ENCODE data around the gene KIF3C. TPM values are rescaled to one million over a fixed set of nuclear protein-coding genes. Genes with fewer than 3 reads are reported as not detected.

Gene KIF3C
- total and polyA plus RNA-seq, 9 of the 15 experiments (the other 6 are each of a cell fraction or from before 2014, with no cell fraction given) = 0.69 to 6.7 (median 3.3) TPM

DNA sequence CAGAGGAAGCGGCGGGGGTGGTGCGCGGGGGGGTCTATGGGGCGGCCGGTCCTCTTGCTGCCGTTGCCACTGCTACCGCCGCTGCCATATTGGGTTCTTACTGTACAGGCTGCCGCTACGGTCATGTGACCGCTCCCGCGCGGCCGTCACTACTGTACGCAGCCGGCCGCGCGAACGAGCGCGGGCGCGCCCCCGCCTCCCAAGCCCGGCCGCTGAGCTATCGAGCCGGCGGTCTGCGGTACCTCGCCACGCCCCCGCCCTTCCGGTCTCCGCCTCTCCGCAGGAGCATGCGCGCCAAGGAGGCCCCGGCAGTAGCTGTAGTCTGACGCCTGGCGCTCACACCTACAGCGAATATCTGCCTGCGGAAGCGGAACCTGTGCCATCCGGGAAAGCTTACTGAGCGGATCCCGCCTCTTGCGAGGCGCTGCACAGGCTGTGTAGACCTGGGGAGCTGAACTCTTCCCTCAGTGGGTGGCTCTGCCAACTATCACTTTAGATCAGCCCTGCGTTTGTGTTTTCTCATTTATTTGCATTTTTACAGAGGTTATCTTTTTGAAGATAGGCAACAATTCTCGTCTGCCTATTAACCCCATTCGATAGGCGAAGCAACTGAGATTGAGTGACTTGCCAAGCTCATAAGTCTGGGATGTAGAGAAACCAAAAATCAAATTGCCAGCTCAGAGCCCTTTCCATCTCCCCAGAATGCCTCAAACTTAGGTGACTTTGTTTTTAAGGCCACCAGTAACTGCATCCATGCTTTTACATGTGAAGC lies 103.8 kb downstream of the KIF3C start, which contains the start of gene ASXL2 (continued):
- TF ChIP-seq POLR2B (IDR thresholded peaks at IDR 0.05; ENCODE audit: low read depth, partially characterized antibody) = peak; percentile 69
- TF ChIP-seq POU5F1 (IDR thresholded peaks at IDR 0.05; ENCODE audit: borderline replicate concordance, low read depth, low read length, partially characterized antibody) = peak; percentile 42
- TF ChIP-seq, protein P1, sequence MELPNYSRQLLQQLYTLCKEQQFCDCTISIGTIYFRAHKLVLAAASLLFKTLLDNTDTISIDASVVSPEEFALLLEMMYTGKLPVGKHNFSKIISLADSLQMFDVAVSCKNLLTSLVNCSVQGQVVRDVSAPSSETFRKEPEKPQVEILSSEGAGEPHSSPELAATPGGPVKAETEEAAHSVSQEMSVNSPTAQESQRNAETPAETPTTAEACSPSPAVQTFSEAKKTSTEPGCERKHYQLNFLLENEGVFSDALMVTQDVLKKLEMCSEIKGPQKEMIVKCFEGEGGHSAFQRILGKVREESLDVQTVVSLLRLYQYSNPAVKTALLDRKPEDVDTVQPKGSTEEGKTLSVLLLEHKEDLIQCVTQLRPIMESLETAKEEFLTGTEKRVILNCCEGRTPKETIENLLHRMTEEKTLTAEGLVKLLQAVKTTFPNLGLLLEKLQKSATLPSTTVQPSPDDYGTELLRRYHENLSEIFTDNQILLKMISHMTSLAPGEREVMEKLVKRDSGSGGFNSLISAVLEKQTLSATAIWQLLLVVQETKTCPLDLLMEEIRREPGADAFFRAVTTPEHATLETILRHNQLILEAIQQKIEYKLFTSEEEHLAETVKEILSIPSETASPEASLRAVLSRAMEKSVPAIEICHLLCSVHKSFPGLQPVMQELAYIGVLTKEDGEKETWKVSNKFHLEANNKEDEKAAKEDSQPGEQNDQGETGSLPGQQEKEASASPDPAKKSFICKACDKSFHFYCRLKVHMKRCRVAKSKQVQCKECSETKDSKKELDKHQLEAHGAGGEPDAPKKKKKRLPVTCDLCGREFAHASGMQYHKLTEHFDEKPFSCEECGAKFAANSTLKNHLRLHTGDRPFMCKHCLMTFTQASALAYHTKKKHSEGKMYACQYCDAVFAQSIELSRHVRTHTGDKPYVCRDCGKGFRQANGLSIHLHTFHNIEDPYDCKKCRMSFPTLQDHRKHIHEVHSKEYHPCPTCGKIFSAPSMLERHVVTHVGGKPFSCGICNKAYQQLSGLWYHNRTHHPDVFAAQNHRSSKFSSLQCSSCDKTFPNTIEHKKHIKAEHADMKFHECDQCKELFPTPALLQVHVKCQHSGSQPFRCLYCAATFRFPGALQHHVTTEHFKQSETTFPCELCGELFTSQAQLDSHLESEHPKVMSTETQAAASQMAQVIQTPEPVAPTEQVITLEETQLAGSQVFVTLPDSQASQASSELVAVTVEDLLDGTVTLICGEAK (IDR thresholded peaks at IDR 0.05) = peak; percentile 86
- TF ChIP-seq, protein P1 (CRISPR knock-in tag; IDR thresholded peaks at IDR 0.05) = no peak
- peak; percentile 48; the same call in 1 of the 2 replicates for TF ChIP-seq PHF8 (IDR thresholded peaks at IDR 0.05; ENCODE audit: borderline replicate concordance, low read length)
- TF ChIP-seq POLR2H (tag; IDR thresholded peaks at IDR 0.05; ENCODE audit: low read depth) = peak; percentile 80
- TF ChIP-seq, protein P2, sequence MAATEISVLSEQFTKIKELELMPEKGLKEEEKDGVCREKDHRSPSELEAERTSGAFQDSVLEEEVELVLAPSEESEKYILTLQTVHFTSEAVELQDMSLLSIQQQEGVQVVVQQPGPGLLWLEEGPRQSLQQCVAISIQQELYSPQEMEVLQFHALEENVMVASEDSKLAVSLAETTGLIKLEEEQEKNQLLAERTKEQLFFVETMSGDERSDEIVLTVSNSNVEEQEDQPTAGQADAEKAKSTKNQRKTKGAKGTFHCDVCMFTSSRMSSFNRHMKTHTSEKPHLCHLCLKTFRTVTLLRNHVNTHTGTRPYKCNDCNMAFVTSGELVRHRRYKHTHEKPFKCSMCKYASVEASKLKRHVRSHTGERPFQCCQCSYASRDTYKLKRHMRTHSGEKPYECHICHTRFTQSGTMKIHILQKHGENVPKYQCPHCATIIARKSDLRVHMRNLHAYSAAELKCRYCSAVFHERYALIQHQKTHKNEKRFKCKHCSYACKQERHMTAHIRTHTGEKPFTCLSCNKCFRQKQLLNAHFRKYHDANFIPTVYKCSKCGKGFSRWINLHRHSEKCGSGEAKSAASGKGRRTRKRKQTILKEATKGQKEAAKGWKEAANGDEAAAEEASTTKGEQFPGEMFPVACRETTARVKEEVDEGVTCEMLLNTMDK (IDR thresholded peaks at IDR 0.05; ENCODE audit: borderline replicate concordance, insufficient read depth, low read depth, low read length, poor library complexity, severe bottlenecking) = no peak
- TF ChIP-seq TAF1 (IDR thresholded peaks at IDR 0.05; ENCODE audit: control insufficient read depth, extremely low read depth, insufficient read depth, low read length, severe bottlenecking) = peak; percentile 97
- peak; percentile 85 for TF ChIP-seq EHMT2 (IDR thresholded peaks at IDR 0.05)
- TF ChIP-seq NFATC3 (IDR thresholded peaks at IDR 0.05) = peak; percentile 39; the same call in 1 of the 2 replicates
- TF ChIP-seq, protein P3, sequence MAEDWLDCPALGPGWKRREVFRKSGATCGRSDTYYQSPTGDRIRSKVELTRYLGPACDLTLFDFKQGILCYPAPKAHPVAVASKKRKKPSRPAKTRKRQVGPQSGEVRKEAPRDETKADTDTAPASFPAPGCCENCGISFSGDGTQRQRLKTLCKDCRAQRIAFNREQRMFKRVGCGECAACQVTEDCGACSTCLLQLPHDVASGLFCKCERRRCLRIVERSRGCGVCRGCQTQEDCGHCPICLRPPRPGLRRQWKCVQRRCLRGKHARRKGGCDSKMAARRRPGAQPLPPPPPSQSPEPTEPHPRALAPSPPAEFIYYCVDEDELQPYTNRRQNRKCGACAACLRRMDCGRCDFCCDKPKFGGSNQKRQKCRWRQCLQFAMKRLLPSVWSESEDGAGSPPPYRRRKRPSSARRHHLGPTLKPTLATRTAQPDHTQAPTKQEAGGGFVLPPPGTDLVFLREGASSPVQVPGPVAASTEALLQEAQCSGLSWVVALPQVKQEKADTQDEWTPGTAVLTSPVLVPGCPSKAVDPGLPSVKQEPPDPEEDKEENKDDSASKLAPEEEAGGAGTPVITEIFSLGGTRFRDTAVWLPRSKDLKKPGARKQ (CRISPR knock-in tag; IDR thresholded peaks at IDR 0.05) = no peak
